ENCODE data around the gene LSM7. TPM values are rescaled to one million over a fixed set of nuclear protein-coding genes. Genes with fewer than 3 reads are reported as not detected.

Gene LSM7
- total RNA-seq, 3 donors from 2014 or later (not counting 1 experiment from before 2014, with no cell fraction given) = 52.0 to 80.2 (median 77.4) TPM

DNA sequence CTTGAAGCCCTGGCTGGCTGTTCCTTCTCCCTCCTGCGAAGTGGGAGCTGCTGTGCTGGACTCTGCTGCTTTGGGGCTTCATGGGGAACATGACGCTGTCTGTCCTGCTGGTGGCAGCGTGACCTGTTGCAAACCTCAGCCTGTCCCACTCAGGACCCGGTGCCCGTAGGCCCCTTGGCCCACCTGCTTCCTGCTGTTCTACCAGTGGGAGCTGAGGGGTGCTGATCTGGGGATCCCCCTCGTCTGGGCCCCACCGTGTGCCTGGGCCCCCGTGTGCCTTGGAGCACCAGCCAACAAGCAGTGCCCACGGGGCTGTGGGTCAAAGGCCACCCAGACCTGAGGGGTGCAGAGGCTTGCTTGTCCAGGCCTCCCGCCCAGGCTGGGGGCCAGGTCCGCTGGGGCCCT lies 5.4 kb upstream of the LSM7 start:
- Histone ChIP-seq H3K4me3 (ENCODE audit: low read length) (no peak overlapping the region), H3K9me3 (ENCODE audit: control insufficient read depth, insufficient read depth, low read length) (no peaks in the 10 kb centered on the region), H3K4me1 (ENCODE audit: control insufficient read depth, insufficient read depth, low read length) (peaks cover 37% of the 10 kb centered on the region), H3K36me3 (ENCODE audit: control insufficient read depth, insufficient read depth, low read length) (peaks cover 3% of the 10 kb centered on the region), H3K27me3 (ENCODE audit: control insufficient read depth, insufficient read depth, low read length) (no peaks in the 10 kb centered on the region), H3K27ac (ENCODE audit: low read length) (peak overlapping the region; percentile 20)
- Mint-ChIP-seq H3K36me3 (no peaks in the 10 kb centered on the region), H3K9me3 (no peaks in the 10 kb centered on the region), H3K4me3 (peak overlapping the region; percentile 17), H3K4me1 (peaks cover 11 to 39% of the 10 kb centered on the region in 2 donors), H3K27me3 (ENCODE audit: low read depth in 2 of 2) (no peaks in the 10 kb centered on the region), H3K27ac (no peak overlapping the region)
- DNase-seq = no peak
- ATAC-seq = no peak
- WGBS (ENCODE audit: insufficient coverage) = 56% methylated on average over 11 of the region's 11 CpGs
- TF ChIP-seq, protein P1, sequence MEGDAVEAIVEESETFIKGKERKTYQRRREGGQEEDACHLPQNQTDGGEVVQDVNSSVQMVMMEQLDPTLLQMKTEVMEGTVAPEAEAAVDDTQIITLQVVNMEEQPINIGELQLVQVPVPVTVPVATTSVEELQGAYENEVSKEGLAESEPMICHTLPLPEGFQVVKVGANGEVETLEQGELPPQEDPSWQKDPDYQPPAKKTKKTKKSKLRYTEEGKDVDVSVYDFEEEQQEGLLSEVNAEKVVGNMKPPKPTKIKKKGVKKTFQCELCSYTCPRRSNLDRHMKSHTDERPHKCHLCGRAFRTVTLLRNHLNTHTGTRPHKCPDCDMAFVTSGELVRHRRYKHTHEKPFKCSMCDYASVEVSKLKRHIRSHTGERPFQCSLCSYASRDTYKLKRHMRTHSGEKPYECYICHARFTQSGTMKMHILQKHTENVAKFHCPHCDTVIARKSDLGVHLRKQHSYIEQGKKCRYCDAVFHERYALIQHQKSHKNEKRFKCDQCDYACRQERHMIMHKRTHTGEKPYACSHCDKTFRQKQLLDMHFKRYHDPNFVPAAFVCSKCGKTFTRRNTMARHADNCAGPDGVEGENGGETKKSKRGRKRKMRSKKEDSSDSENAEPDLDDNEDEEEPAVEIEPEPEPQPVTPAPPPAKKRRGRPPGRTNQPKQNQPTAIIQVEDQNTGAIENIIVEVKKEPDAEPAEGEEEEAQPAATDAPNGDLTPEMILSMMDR (IDR thresholded peaks at IDR 0.05) = no peak
- intact Hi-C loops (cut with micrococcal nuclease) = no loop called here

DNA sequence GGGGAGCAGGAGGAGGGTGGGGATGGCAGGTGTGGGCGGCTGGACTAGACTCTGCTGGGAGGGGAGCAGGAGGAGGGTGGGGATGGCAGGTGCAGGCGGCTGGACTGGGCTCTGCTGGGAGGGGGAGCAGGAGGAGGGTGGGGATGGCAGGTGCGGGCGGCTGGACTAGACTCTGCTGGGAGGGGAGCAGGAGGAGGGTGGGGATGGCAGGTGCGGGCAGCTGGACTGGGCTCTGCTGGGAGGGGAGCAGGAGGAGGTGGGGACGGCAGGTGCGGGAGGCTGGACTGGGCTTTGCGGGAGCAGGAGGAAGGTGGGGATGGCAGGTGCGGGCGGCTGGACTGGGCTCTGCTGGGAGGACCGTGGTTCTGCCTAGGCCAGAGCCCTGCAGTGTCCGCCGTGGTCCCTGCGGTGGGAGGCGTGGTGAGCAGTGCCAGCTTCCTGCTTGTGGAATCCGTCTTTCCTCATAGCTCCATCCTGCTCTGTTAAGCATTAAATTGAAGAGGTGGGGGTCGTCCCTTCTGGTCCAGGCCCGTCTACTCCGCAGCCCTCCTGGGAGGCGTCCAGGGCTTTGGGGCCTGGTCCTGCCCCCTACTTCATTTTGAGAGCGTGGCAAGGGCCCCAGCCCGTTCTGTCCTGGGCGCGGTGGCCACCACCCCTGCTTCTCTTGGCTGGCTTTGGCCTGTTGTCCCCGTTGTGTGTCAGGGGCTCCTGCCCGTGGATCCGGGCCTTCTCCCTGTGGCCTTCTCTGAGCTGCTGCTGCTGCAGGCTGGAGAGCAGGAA lies 4.8 kb upstream of the LSM7 start:
- Mint-ChIP-seq H3K9me3 (no peaks in the 10 kb centered on the region), H3K4me3 (peak overlapping the region; percentile 17), H3K27me3 (ENCODE audit: low read depth in 2 of 2) (no peaks in the 10 kb centered on the region), H3K36me3 (no peaks in the 10 kb centered on the region), H3K27ac (no peak overlapping the region), H3K4me1 (peaks cover 14 to 44% of the 10 kb centered on the region in 2 donors)
- H3K4me3 ChIP-seq (ENCODE audit: low read length) = no peak overlapping the region
- DNase-seq = no peak
- 54% methylated on average over 27 of the region's 27 CpGs for WGBS (ENCODE audit: insufficient coverage)
- intact Hi-C loops (cut with micrococcal nuclease) = no loop called here
- peaks cover 39% of the 10 kb centered on the region for H3K4me1 ChIP-seq (ENCODE audit: control insufficient read depth, insufficient read depth, low read length)
- no peaks in the 10 kb centered on the region for H3K9me3 ChIP-seq (ENCODE audit: control insufficient read depth, insufficient read depth, low read length)
- no peak for ATAC-seq
- no peaks in the 10 kb centered on the region for H3K27me3 ChIP-seq (ENCODE audit: control insufficient read depth, insufficient read depth, low read length)
- TF ChIP-seq, protein P1 (IDR thresholded peaks at IDR 0.05) = no peak
- peak overlapping the region; percentile 20 for H3K27ac ChIP-seq (ENCODE audit: low read length)
- H3K36me3 ChIP-seq (ENCODE audit: control insufficient read depth, insufficient read depth, low read length) = peaks cover 3% of the 10 kb centered on the region

DNA sequence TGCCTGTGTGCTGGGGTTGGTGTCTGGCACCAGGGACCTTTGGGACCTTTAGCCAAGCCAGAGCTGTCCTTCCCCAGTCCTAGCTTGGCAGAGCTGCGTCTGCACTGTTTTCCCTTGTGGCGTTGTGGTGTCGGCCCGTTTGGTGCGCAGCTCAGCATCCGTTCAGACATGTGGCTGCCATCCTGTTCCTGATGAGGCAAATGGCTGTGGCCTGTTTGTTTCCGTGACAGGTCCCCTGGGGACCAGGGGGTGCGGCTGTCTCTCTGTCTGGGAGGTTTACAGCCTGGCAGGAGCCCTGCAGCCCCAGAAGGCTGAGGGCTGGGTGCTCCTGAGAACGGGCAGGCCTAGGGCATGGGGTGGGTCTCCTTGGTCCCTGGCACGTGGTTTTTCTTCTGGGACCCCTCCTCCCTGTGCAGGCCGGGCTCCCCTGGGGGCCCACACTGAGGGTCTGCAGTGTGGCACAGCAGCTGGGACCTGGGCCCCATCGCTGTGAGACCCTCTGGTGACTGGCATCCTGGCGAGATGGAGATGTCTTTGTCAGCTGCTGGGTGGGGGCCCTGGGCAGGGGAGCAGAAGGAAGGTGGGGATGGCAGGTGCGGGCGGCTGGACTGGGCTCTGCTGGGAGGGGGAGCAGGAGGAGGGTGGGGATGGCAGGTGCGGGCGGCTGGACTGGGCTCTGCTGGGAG lies 4.1 kb upstream of the LSM7 start:
- Histone ChIP-seq H3K4me1 (ENCODE audit: control insufficient read depth, insufficient read depth, low read length) (peaks cover 46% of the 10 kb centered on the region), H3K27me3 (ENCODE audit: control insufficient read depth, insufficient read depth, low read length) (no peaks in the 10 kb centered on the region), H3K27ac (ENCODE audit: low read length) (peak overlapping the region; percentile 78), H3K4me3 (ENCODE audit: low read length) (no peak overlapping the region), H3K9me3 (ENCODE audit: control insufficient read depth, insufficient read depth, low read length) (no peaks in the 10 kb centered on the region), H3K36me3 (ENCODE audit: control insufficient read depth, insufficient read depth, low read length) (peaks cover under 1% of the 10 kb centered on the region)
- no peaks in the 10 kb centered on the region for H3K36me3 Mint-ChIP-seq
- ATAC-seq = no peak
- TF ChIP-seq, protein P1 (IDR thresholded peaks at IDR 0.05) = no peak
- H3K9me3 Mint-ChIP-seq = no peaks in the 10 kb centered on the region
- 33% methylated on average over 17 of the region's 17 CpGs for WGBS (ENCODE audit: insufficient coverage)
- intact Hi-C loops (cut with micrococcal nuclease) = no loop called here
- peak in 1 of 2 donors; percentile 78 for DNase-seq
- H3K27me3 Mint-ChIP-seq (ENCODE audit: low read depth in 2 of 2) = no peaks in the 10 kb centered on the region
- H3K4me1 Mint-ChIP-seq = peaks cover 16 to 51% of the 10 kb centered on the region in 2 donors
- H3K27ac Mint-ChIP-seq = peak overlapping the region in 1 of 2 donors; percentile 29
- H3K4me3 Mint-ChIP-seq = peak overlapping the region; percentile 13

All from natural killer cell (primary cell).